PFSK-1 (cell line): ENCODE data around the gene GUCA2A.

Experiments
- POLR2AphosphoS5 ChIP-seq: IDR thresholded peaks from 2 replicates; pipeline ENCODE4 v1.6.1; 2012; ENCODE audit warnings: low read depth, mild to moderate bottlenecking, control low read depth, low read length, moderate library complexity
- REST ChIP-seq, 2 experiments: IDR thresholded peaks; 2 replicates each; pipeline versions ENCODE4 v1.6.1 to v1.8.0; 2011 to 2012; ENCODE audit warnings: low read depth in 2 of 2, low read length in 2 of 2, control low read depth in 1 of 2, inconsistent platforms in 1 of 2, mild to moderate bottlenecking in 1 of 2, moderate library complexity in 1 of 2; ENCODE audit not compliant: insufficient read depth in 1 of 2
- SIN3A ChIP-seq: IDR thresholded peaks from 2 replicates; pipeline ENCODE4 v1.6.1; 2012; ENCODE audit warnings: mild to moderate bottlenecking, low read length, moderate library complexity, borderline replicate concordance; ENCODE audit not compliant: insufficient read depth
- TAF1 ChIP-seq: IDR thresholded peaks from 2 replicates; pipeline ENCODE4 v1.6.1; 2012; ENCODE audit warnings: low read length, control low read depth, borderline replicate concordance; ENCODE audit not compliant: insufficient read depth

GRCh38 chr1:42170779-42171621 is 6.5 kb upstream of the GUCA2A start:
- TF ChIP-seq REST (IDR thresholded peaks at IDR 0.05; ENCODE audit: insufficient read depth in 1 of 2, low read depth in 2 of 2, low read length in 2 of 2) (no peak), POLR2AphosphoS5 (no peak), TAF1 (no peak), SIN3A (no peak)
